GM03348 (cell line): ENCODE measurements around the gene ETFB.

Source experiments
- DNase-seq: peaks from one replicate; pipeline ENCODE4 v3.0.0; 2012; ENCODE audit warnings: low spot score

Gene ETFB

GRCh38 chr19:51372649-51373504 is 6.7 kb upstream of the ETFB start, which contains the start of gene NKG7:
Gene NKG7, minus strand, starts transcription at chr19:51372654. Its CDS starts 119 bp downstream, at chr19:51372535.
- no peak for DNase-seq

GRCh38 chr19:51372021-51372648 is 5.9 kb upstream of the ETFB start:
- DNase-seq, result no peak

- DNase-seq, result no peak
Measured at GRCh38 chr19:51371186-51371690, 5.0 kb upstream of the ETFB start.

- DNase-seq, result no peak
Measured at GRCh38 chr19:51370230-51370629, 4.0 kb upstream of the ETFB start.

GRCh38 chr19:51368366-51369282 is 2.4 kb upstream of the ETFB start, which contains the start of gene CLDND2:
Gene CLDND2, minus strand, starts transcription at chr19:51369003. Its CDS starts 426 bp downstream, at chr19:51368577.
- peak; percentile 39 for DNase-seq

- DNase-seq, result peak; percentile 99
Measured at GRCh38 chr19:51367565-51368365, 1.6 kb upstream of the ETFB start.

- no peak for DNase-seq
Measured at GRCh38 chr19:51367255-51367564, 1.0 kb upstream of the ETFB start.

GRCh38 chr19:51366389-51367254 is 434 bp upstream of the ETFB start:
- peak; percentile 99 for DNase-seq

- peak; percentile 48 for DNase-seq
Measured at GRCh38 chr19:51365211-51365964, 800 bp downstream of the ETFB start.

GRCh38 chr19:51364200-51365106 is 1.7 kb downstream of the ETFB start:
- no peak for DNase-seq

- no peak for DNase-seq
Measured at GRCh38 chr19:51361239-51361638, 4.9 kb downstream of the ETFB start.

GRCh38 chr19:51359294-51359693 is 6.9 kb downstream of the ETFB start:
- peak; percentile 81 for DNase-seq

- DNase-seq, result no peak
Measured at GRCh38 chr19:51357952-51358351, 8.2 kb downstream of the ETFB start.

- no peak for DNase-seq
Measured at GRCh38 chr19:51356159-51356801, 9.9 kb downstream of the ETFB start.

- DNase-seq, result no peak
Measured at GRCh38 chr19:51354742-51355148, 11.4 kb downstream of the ETFB start.

GRCh38 chr19:51354103-51354741 is 12.0 kb downstream of the ETFB start:
- DNase-seq, result no peak

GRCh38 chr19:51352783-51353360 is 13.3 kb downstream of the ETFB start:
- DNase-seq, result no peak
